GM18873 (cell line): ENCODE results near the gene DLEC1.
A peak's percentile ranks its signal among the peaks of the same experiment; 100 is the strongest.

Experiments
- ATAC-seq: cut with Tn5 transposase; IDR thresholded peaks from one replicate; pipeline ENCODE4 v1.9.1; 2021; ENCODE audit warnings: mild to moderate bottlenecking, moderate library complexity, moderate number of reproducible peaks; ENCODE audit not compliant: unreplicated experiment, low FRiP score

DLEC1 gene

GRCh38 chr3:38000242-38000916, 38.6 kb upstream of the DLEC1 start:
- no peak for ATAC-seq

GRCh38 chr3:38000965-38001455, 38.0 kb upstream of the DLEC1 start:
- no peak for ATAC-seq

- ATAC-seq: no peak
Observed at GRCh38 chr3:38001456-38002081, 37.4 kb upstream of the DLEC1 start.

- no peak for ATAC-seq
Observed at GRCh38 chr3:38002291-38002876, 36.6 kb upstream of the DLEC1 start.

GRCh38 chr3:38002940-38003339, 36.1 kb upstream of the DLEC1 start:
- ATAC-seq: no peak

GRCh38 chr3:38003371-38003816, 35.6 kb upstream of the DLEC1 start:
- ATAC-seq: no peak

DNA sequence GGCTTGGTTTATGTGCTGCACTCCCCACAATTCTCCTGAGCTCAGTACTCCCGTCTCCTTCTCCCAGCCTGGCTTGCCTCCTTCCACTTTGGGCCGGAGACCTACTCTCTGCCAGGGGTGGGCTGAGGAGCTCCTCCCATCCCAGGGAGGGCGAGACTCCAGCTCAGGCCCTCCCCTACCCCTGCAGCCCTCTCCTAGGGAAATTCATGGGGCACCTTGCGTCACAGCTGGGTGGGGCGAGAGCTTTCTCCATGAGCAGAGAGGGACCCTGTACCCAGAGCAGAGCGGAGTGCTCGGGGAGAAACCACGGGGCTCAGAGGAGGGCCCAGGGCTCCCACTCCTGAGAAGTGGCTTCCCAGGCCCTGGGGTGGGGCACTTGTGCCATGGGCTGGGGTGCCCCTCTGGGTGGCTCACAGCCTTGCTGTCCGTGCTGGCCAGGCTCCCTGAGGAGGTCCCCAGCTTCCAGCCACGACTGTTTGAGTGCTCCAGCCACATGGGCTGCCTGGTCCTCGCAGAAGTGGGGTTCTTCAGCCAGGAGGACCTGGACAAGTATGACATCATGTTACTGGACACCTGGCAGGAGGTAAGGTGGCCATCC, 35.1 kb upstream of the DLEC1 start:
- no peak for ATAC-seq

- ATAC-seq: peak; percentile 54
Observed at GRCh38 chr3:38004415-38005075, 34.5 kb upstream of the DLEC1 start.

GRCh38 chr3:38005076-38006020, 33.7 kb upstream of the DLEC1 start:
- ATAC-seq: no peak

GRCh38 chr3:38006031-38006430, 33.0 kb upstream of the DLEC1 start:
- ATAC-seq: no peak

DNA sequence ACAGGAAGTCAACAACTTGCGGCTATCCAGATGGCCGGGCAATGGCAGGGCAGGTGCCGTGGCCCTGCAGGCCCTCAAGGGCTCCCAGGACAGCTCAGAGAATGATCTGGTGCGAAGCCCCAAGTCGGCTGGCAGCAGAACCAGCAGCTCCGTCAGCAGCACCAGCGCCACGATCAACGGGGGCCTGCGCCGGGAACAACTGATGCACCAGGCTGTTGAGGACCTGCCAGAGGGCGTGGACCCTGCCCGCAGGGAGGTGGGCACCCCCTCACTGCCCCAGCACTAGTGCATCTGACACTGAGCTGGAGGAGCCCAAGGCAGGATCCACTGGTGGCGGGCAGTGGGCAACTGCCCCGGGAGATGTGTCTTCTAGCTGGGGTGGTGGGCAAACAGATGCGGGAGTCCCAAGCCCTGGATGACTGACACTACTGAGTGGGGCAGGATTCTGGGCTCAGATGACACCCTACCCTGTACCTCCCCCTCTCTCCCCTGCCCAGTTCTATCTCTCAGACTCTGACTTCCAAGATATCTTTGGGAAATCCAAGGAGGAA, 32.5 kb upstream of the DLEC1 start:
- no peak for ATAC-seq

GRCh38 chr3:38007754-38008090, 31.3 kb upstream of the DLEC1 start:
- ATAC-seq: no peak

DNA sequence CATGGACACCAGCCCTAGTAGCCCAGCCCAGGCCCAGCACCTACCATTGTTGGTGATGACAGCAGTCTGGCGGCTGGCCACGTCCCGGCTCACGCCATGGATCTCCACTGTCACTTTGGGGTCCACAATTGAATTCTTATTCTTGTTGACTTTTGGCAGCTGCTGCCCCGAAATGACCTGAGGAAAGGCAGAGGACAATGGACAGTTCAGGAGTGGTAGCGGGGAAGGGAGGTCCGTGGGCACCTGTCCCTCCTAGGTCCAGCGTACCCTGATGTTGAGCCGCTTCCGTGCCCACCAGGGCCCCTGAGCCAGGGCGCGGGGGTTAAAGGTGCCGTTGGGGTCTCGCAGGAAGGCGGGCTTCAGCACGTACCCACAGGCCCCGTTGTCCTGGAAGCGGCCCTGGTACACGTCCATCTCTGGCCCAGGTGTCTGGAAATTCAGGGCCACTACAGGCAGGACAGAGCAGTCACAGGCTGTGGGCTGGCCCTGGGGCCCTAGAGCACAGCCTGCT, 30.8 kb upstream of the DLEC1 start:
- no peak for ATAC-seq

- no peak for ATAC-seq
Observed at GRCh38 chr3:38008971-38009580, 29.9 kb upstream of the DLEC1 start.

- no peak for ATAC-seq
Observed at GRCh38 chr3:38009807-38010591, 29.0 kb upstream of the DLEC1 start.

DNA sequence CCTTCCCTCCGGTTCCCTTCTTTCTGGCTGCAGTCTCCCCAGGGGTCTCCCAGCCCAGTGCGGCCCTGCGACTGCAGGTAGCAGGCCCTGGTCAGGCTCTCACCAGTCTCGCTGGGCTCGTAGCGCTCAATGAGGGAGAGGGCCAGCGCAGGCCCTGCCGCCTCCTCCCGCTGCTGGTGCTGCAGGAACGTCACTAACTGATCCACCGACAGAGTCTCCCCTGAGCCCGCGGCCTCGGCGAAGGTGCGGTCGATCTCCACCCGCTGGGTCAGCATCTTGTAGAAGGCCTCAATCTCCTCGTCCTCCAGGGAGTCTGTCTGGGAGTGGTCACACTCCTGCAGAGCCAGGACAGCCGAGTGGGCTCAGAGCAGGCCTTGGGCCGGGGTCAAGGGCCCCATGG, 27.9 kb upstream of the DLEC1 start:
- no peak for ATAC-seq

GRCh38 chr3:38015485-38015884, 23.5 kb upstream of the DLEC1 start:
- no peak for ATAC-seq

DNA sequence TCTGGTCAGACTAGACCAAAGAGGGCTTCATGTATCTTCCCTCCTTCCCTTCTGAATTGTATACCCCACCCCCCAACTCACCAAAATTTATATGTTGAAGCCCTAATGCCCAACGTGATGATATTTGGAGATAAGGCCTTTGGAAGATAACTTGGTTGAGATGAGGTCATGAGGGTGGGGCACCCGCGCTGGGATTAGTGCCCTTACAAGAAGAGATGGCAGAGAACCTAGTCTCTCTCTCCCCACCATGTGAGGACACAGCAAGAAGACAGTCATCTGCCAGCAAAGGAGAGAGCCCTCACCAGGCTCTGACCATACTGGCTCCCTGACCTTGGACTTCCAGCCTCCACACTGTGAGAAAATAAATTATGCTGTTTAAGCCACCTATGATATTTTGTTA, 23.0 kb upstream of the DLEC1 start:
- no peak for ATAC-seq
